Measurements from ENCODE around the gene BAIAP3. TPM values are rescaled to one million over a fixed set of nuclear protein-coding genes. Genes with fewer than 3 reads are reported as not detected.

The BAIAP3 gene
- total and polyA plus RNA-seq, 2 of the 8 experiments (the other 6 are each of a cell fraction or from before 2014, with no cell fraction given), result 2.9 to 6.8 TPM

DNA sequence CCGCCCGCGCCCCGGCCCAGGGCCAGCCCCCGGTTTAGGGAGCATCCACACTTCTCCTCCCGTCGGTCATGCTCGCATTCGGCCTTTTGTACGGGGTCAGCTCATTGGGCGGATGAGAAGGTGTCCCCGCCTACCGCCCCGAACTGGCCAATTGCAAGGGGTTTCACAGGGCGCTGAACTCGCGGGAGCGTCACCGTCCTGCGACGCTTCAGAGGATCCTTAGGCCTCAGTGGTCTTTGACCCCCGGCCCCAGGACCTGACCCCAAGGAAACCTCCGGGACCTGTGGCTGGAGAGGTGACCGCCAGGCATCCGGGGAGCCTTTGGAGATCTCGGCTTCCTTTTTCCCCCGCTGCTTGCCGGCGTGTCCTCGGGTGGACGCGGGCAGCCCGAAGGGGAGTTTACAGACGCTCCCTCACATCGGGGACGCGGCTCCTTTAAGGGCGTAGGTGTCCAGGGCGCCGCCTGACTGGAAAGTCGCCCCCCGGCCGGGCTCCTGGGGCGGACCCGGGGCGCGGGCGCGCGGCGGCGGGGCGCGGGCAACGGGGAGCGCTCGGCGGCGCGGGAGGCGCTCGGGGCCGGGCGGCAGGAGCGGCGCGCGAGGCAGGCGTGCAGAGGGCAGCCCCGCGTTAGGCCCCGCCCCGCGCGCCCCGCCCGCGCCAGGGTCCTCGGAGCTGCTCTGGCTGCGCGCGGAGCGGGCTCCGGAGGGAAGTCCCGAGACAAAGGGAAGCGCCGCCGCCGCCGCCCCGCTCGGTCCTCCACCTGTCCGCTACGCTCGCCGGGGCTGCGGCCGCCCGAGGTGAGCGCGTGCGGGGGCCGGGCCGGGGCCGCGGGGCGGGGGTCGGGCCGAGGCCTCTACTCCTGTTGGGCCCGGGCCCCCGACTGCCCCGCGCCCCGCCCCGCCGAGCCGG, 24.2 kb upstream of the BAIAP3 start, which contains the start of gene UBE2I:
Gene UBE2I (plus strand): TSS at position 660 of the 909 bp plus-strand sequence. CDS start 4,395 bp downstream, outside the sequence.
- peak within 1 kb of the TSS; percentile 96 to 99 for H3K4me2 ChIP-seq (ENCODE audit: insufficient read depth in 1 of 2, low read depth in 2 of 2, low read length in 2 of 2)
- H4K20me1 ChIP-seq (replicated peaks in 1 of 2; ENCODE audit: control insufficient read depth in 1 of 2, insufficient read depth in 2 of 2, low read length in 2 of 2), result peaks cover 38 to 39% of the 10 kb centered on the region in 2 experiments
- ChIA-PET POLR2A (ENCODE audit: partially characterized antibody) (interaction anchor here (0.6 to 11.4 kb wide), 14 partner anchors 9 to 461 kb away, joined by 3 to 106 read pairs (median 4); no protein-coding TSS in a partner anchor), CTCF (ENCODE audit: partially characterized antibody) (interaction anchor here (1.2 kb wide), 1 partner anchor 19 kb away, joined by 3 read pairs; no protein-coding TSS in a partner anchor)
- H3K36me3 ChIP-seq (ENCODE audit: control insufficient read depth in 2 of 4, insufficient read depth in 4 of 4, low read length in 3 of 4), result peaks cover 0 to 14% (median 3%) of the 10 kb centered on the region in 4 experiments; a peak in 5 of 8 replicates
- H3K56ac ChIP-seq (replicated peaks; ENCODE audit: insufficient read length, low read depth, low read length), result peak within 1 kb of the TSS; percentile 97
- H3K14ac ChIP-seq (ENCODE audit: insufficient read length), result no peak within 1 kb of the TSS
- H3K4me3 ChIP-seq (ENCODE audit: extremely low read depth in 1 of 4, insufficient read depth in 2 of 4, low read depth in 3 of 4, low read length in 4 of 4), result peak within 1 kb of the TSS; percentile 89 to 98 (median 96)
- H3K9me3 ChIP-seq (ENCODE audit: insufficient read depth in 2 of 2, low read depth in 1 of 2, low read length in 1 of 2), result no peaks in the 10 kb centered on the region
- peak within 1 kb of the TSS; percentile 100 for H3K27ac ChIP-seq (ENCODE audit: low read depth, low read length)
- peak within 1 kb of the TSS; percentile 97 to 100 (median 100) for H3K9ac ChIP-seq (replicated peaks in 1 of 4; ENCODE audit: extremely low read depth in 1 of 4, low read depth in 3 of 4, low read length in 3 of 4)
- peaks cover 22% of the 10 kb centered on the region for H3K23me2 ChIP-seq (ENCODE audit: low read depth, low read length)
- H3K79me2 ChIP-seq (ENCODE audit: control insufficient read depth in 1 of 2, insufficient read depth in 2 of 2, low read length in 2 of 2), result peaks cover 36 to 47% of the 10 kb centered on the region in 2 experiments
- H4K91ac ChIP-seq (replicated peaks; ENCODE audit: insufficient read length, low read length), result peak within 1 kb of the TSS; percentile 92
- no peak within 1 kb of the TSS for H2BK20ac ChIP-seq (ENCODE audit: low read length)
- H3K4ac ChIP-seq (replicated peaks; ENCODE audit: insufficient read length, low read depth, low read length), result peak within 1 kb of the TSS; percentile 63
- peak within 1 kb of the TSS; percentile 97 for H2BK5ac ChIP-seq (ENCODE audit: low read depth, low read length)
- no peak within 1 kb of the TSS for H2BK15ac ChIP-seq (ENCODE audit: low read length)
- no peaks in the 10 kb centered on the region for H3K27me3 ChIP-seq (replicated peaks in 1 of 4; ENCODE audit: control insufficient read depth in 3 of 4, extremely low read depth in 1 of 4, insufficient read depth in 3 of 4, low read length in 3 of 4)
- peaks cover 0 to 13% (median 6%) of the 10 kb centered on the region in 4 experiments; a peak in 6 of 7 replicates for H3K4me1 ChIP-seq (replicated peaks in 1 of 4; ENCODE audit: control insufficient read depth in 3 of 4, insufficient read depth in 4 of 4, low read length in 3 of 4)
- no peak within 1 kb of the TSS for H3K23ac ChIP-seq (ENCODE audit: insufficient read length)
- peak; percentile 87 to 99 for DNase-seq (ENCODE audit: low read depth in 1 of 2, low spot score in 2 of 2)
- peak within 1 kb of the TSS; percentile 100 for H4K8ac ChIP-seq (ENCODE audit: extremely low read depth, insufficient read depth, low read length)
- peak within 1 kb of the TSS; percentile 98 for H3K18ac ChIP-seq (ENCODE audit: extremely low read depth, low read length)
- 1% methylated on average over 35 of the region's 117 CpGs; no CpG with 5 or more reads in 1 of the 2 experiments for WGBS, 2 experiments (ENCODE audit: extremely low coverage in 1 of 2, insufficient coverage in 1 of 2, insufficient read length in 1 of 2, insufficient replicate concordance in 2 of 2, low coverage in 1 of 2, low lambda C conversion rate in 2 of 2, missing lambda C conversion rate in 1 of 2)
- peak within 1 kb of the TSS; percentile 86; the same call in 1 of the 2 replicates for H2AK5ac ChIP-seq (ENCODE audit: low read depth, low read length)
- FAIRE-seq, result peak; percentile 78
- H2BK120ac ChIP-seq (replicated peaks; ENCODE audit: low read depth, low read length), result no peak within 1 kb of the TSS
- H2BK12ac ChIP-seq (ENCODE audit: low read depth, low read length), result peak within 1 kb of the TSS; percentile 97
- H4K5ac ChIP-seq (ENCODE audit: insufficient read length, low read depth, low read length), result peak within 1 kb of the TSS; percentile 93
- H2AFZ ChIP-seq (ENCODE audit: low read length), result peak within 1 kb of the TSS; percentile 100
- peaks cover 3% of the 10 kb centered on the region; the same call in 1 of the 2 replicates for H3K79me1 ChIP-seq (ENCODE audit: low read depth, low read length)
- TF ChIP-seq TAF1 (IDR thresholded peaks at IDR 0.05; ENCODE audit: low read depth, low read length) (peak; percentile 83), EGR1 (IDR thresholded peaks at IDR 0.05; ENCODE audit: borderline replicate concordance, low read depth, low read length) (no peak), SAP30 (IDR thresholded peaks at IDR 0.05; ENCODE audit: insufficient read depth, insufficient replicate concordance, low read length) (no peak), SIX5 (IDR thresholded peaks at IDR 0.05; ENCODE audit: low read depth, low read length) (no peak; the same call in 1 of the 2 replicates), NRF1 (IDR thresholded peaks at IDR 0.05; ENCODE audit: low read depth, low read length) (no peak), POLR2AphosphoS5 (IDR thresholded peaks at IDR 0.05; ENCODE audit: low read depth, low read length) (peak; percentile 41; the same call in 1 of the 2 replicates), CTBP2 (IDR thresholded peaks at IDR 0.05; ENCODE audit: borderline replicate concordance, insufficient read depth, insufficient read length, low read length) (no peak)
- TF ChIP-seq, protein P1, sequence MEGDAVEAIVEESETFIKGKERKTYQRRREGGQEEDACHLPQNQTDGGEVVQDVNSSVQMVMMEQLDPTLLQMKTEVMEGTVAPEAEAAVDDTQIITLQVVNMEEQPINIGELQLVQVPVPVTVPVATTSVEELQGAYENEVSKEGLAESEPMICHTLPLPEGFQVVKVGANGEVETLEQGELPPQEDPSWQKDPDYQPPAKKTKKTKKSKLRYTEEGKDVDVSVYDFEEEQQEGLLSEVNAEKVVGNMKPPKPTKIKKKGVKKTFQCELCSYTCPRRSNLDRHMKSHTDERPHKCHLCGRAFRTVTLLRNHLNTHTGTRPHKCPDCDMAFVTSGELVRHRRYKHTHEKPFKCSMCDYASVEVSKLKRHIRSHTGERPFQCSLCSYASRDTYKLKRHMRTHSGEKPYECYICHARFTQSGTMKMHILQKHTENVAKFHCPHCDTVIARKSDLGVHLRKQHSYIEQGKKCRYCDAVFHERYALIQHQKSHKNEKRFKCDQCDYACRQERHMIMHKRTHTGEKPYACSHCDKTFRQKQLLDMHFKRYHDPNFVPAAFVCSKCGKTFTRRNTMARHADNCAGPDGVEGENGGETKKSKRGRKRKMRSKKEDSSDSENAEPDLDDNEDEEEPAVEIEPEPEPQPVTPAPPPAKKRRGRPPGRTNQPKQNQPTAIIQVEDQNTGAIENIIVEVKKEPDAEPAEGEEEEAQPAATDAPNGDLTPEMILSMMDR (IDR thresholded peaks at IDR 0.05; ENCODE audit: control extremely low read depth in 1 of 3, insufficient read depth in 1 of 3, low read depth in 1 of 3, low read length in 3 of 3), result no peak
